ENCODE results near the gene CCDC177. TPM values are rescaled to one million over a fixed set of nuclear protein-coding genes. Genes with fewer than 3 reads are reported as not detected.

The CCDC177 gene
- not detected for total RNA-seq

DNA sequence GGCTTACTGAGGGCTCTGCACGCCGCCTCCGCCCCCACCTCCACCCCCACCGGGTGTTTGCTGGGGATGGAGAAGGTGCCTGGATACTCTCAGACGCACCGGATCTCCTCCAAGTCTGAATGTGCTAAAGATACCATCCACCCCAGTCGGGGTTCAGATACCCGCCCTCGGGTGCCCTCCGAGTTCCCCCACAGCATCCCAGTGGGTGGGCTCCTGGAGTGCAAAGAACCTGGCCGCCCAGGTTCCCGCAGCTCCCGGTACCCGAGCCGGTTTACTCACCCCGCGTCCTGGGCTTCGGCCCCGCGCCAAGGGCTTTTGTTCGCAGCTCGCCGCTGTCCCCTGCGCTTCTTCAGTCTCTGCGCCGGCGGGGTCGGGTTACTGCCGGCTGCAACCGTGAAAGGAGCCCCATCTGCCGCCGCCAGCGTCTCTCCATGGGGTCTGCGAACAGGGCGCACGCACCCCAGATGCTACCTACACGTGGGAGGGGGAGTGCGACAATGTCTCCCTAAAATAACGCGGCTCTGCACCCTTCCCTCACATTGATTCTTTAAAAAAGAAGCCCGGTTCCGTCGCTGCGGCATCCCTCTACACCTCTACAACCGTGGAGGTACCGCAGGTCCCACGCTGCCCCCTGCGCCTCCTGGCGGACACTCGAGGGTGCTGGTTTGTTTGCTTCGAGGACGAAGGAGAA lies at the start of gene CCDC177:
Gene CCDC177, minus strand, starts transcription at position 609 of the 691 bp plus-strand sequence. CDS start 1,249 bp downstream, outside the sequence.
- H3K36me3 Mint-ChIP-seq: no peaks in the 10 kb centered on the region
- H3K9me3 Mint-ChIP-seq (ENCODE audit: low read depth): no peaks in the 10 kb centered on the region
- peaks cover 85% of the 10 kb centered on the region for H3K27me3 Mint-ChIP-seq
- no peak within 1 kb of the TSS for H3K27ac Mint-ChIP-seq
- ATAC-seq: peak; percentile 76
- peak within 1 kb of the TSS; percentile 46 for H3K4me3 Mint-ChIP-seq
- peak; percentile 79 for DNase-seq
- peaks cover 13% of the 10 kb centered on the region for H3K4me1 Mint-ChIP-seq
- CTCF ChIA-PET: interaction anchor here (0.8 to 2.8 kb wide), 20 partner anchors 8 to 454 kb away, joined by 3 to 13 read pairs (median 4); no protein-coding TSS in a partner anchor

DNA sequence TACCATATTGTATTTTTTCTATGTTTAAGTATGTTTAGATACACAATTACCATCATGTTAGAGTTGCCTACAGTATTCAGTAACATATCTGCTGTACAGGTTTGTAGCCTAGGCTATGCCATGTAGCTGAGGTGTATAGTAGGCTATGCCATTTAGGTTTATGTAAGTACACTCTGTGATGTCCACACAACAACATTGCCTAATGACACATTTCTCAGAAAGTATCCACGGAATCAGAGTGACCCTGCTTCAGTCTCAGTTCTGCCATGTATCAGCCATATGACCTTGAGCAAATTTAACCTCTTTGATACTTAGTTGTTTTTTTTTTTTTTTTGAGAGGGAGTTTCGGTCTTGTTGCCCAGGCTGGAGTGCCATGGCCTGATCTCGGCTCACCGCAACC lies 49.5 kb upstream of the CCDC177 start:
- Mint-ChIP-seq H3K4me1 (peaks cover 91% of the 10 kb centered on the region), H3K4me3 (no peak overlapping the region), H3K9me3 (ENCODE audit: low read depth) (no peaks in the 10 kb centered on the region), H3K36me3 (peaks cover 17% of the 10 kb centered on the region), H3K27ac (peak overlapping the region; percentile 96), H3K27me3 (no peaks in the 10 kb centered on the region)
- no peak for ATAC-seq
- no peak for DNase-seq
- CTCF ChIA-PET: interaction anchor here (1.0 to 1.4 kb wide), 2 partner anchors 10 to 30 kb away, joined by 3 read pairs; no protein-coding TSS in a partner anchor

DNA sequence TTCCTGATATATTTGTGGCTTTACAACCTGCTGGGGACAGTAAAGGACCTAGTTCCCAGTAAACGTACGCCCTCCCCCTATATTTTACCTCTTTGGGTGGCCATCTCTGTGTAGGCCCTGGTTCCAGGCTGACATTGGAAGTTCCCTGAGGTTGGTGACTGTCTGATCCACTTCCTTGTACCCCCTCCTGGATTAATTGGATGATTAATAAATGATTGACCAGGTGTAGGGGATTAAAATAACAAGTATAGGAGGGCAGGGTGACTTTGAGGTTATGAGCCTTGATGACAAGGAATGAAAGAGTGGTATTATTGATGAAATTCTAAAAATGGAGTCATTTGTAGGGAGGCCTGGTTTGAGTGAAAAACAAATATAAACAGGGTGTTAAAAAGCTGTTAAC lies 46.3 kb upstream of the CCDC177 start:
- H3K27me3 Mint-ChIP-seq: no peaks in the 10 kb centered on the region
- no peaks in the 10 kb centered on the region for H3K9me3 Mint-ChIP-seq (ENCODE audit: low read depth)
- no peak overlapping the region for H3K4me3 Mint-ChIP-seq
- ATAC-seq: no peak
- CTCF ChIA-PET: interaction anchor here (1.1 to 1.9 kb wide), 3 partner anchors 9 to 106 kb away, joined by 3 to 6 read pairs (median 4); no protein-coding TSS in a partner anchor
- peaks cover 93% of the 10 kb centered on the region for H3K4me1 Mint-ChIP-seq
- no peak for DNase-seq
- peak overlapping the region; percentile 54 for H3K27ac Mint-ChIP-seq
- H3K36me3 Mint-ChIP-seq: peaks cover 31% of the 10 kb centered on the region

DNA sequence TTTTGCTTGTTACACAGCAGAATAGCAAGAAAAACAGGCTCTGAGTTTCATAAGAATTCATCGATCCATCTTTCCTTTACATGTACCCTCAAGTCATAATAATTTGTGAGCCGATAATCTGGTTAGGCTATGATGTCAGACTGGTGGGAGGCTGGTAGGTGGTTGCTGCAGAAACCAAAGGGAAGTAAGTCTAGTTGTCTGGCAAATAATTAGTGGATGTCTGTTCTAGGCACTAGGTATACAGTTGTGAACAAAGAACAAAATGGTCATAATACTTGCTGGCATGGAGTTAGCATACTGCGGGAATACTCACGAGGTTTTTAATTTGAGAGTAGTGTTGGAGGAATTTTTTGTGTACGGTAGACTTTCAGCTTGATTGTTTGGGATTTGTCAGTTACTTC lies 45.5 kb upstream of the CCDC177 start:
- peak; percentile 59 for DNase-seq
- Mint-ChIP-seq H3K4me3 (peak overlapping the region; percentile 22), H3K27me3 (no peaks in the 10 kb centered on the region), H3K36me3 (peaks cover 37% of the 10 kb centered on the region), H3K9me3 (ENCODE audit: low read depth) (no peaks in the 10 kb centered on the region), H3K4me1 (peaks cover 93% of the 10 kb centered on the region), H3K27ac (peak overlapping the region; percentile 82)
- CTCF ChIA-PET: interaction anchor here (1.1 kb wide), 1 partner anchor 8 kb away, joined by 3 read pairs; no protein-coding TSS in a partner anchor
- ATAC-seq: no peak

DNA sequence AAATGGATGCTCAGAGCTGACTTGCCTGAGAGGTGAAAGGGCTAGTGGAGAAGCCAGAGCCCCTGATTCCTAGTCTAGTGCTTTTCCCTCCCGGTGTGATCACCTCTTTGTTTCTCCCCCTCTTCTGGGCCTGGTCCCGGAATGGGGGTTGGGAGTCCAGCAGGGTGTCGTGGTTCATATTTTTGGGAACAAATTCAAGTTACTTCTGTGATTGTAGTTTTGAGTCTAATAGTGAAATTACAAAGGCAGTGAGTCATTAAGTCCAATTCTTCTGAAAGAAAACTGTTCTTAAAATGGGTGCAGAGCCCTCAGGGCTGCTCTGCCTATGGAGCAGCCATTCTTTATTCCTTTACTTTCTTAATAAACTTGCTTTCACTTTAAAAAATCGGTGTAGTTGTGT lies 44.3 kb upstream of the CCDC177 start:
- H3K4me1 Mint-ChIP-seq: peaks cover 93% of the 10 kb centered on the region
- CTCF ChIA-PET: interaction anchor here (0.9 to 1.0 kb wide), 2 partner anchors 11 to 108 kb away, joined by 3 to 4 read pairs; no protein-coding TSS in a partner anchor
- peak overlapping the region; percentile 99 for H3K27ac Mint-ChIP-seq
- H3K4me3 Mint-ChIP-seq: peak overlapping the region; percentile 2
- ATAC-seq (no peak), DNase-seq (no peak)
- H3K36me3 Mint-ChIP-seq: peaks cover 40% of the 10 kb centered on the region
- no peaks in the 10 kb centered on the region for H3K27me3 Mint-ChIP-seq
- H3K9me3 Mint-ChIP-seq (ENCODE audit: low read depth): no peaks in the 10 kb centered on the region

DNA sequence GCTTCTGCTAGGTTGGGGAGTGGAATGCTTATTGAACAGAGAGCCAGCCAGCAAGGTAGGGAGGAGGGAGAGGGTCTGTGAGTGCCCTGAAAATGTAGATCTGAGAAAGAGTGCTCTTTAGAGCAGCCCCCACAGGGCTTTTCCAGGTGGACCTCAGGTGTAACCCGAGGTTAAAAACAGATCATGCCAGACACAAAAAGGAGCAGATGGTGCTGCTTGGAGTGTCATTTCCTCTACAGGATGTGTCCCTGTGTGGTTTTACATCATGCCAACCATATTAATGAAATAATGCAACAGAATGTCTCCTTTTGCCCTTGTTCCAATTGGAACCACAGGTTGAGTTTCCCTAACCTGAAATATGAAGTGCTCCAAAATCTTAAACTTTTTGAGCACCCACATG lies 43.1 kb upstream of the CCDC177 start:
- CTCF ChIA-PET: interaction anchor here (1.1 kb wide), 1 partner anchor 33 kb away, joined by 3 read pairs; no protein-coding TSS in a partner anchor
- Mint-ChIP-seq H3K9me3 (ENCODE audit: low read depth) (no peaks in the 10 kb centered on the region), H3K27ac (peak overlapping the region; percentile 99), H3K27me3 (no peaks in the 10 kb centered on the region), H3K36me3 (peaks cover 46% of the 10 kb centered on the region), H3K4me1 (peaks cover 94% of the 10 kb centered on the region), H3K4me3 (no peak overlapping the region)
- ATAC-seq (no peak), DNase-seq (no peak)

DNA sequence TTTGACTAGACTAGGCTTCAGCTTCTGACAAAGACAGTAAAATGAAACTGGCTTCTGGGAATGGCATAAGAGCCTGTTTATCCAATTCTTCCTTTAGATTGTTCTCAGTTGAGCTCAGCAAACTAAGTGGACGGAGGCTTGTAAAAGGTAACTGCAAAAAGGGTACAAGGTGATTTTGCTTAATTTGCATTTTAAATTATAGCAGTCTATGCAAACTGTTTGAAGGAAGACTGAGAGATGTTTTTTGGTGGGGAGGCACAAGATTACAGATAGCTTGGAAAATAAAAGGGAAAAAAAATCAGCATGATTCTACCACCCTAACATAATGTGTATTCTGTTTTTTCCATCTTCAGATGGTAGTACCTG lies 41.7 kb upstream of the CCDC177 start:
- Mint-ChIP-seq H3K36me3 (peaks cover 50% of the 10 kb centered on the region), H3K4me3 (peak overlapping the region; percentile 96), H3K4me1 (peaks cover 83% of the 10 kb centered on the region), H3K27ac (peak overlapping the region; percentile 99), H3K27me3 (no peaks in the 10 kb centered on the region), H3K9me3 (ENCODE audit: low read depth) (no peaks in the 10 kb centered on the region)
- ATAC-seq: no peak
- no peak for DNase-seq
- CTCF ChIA-PET: interaction anchor here (1.1 kb wide), 2 partner anchors 11 to 110 kb away, joined by 3 to 4 read pairs; no protein-coding TSS in a partner anchor

DNA sequence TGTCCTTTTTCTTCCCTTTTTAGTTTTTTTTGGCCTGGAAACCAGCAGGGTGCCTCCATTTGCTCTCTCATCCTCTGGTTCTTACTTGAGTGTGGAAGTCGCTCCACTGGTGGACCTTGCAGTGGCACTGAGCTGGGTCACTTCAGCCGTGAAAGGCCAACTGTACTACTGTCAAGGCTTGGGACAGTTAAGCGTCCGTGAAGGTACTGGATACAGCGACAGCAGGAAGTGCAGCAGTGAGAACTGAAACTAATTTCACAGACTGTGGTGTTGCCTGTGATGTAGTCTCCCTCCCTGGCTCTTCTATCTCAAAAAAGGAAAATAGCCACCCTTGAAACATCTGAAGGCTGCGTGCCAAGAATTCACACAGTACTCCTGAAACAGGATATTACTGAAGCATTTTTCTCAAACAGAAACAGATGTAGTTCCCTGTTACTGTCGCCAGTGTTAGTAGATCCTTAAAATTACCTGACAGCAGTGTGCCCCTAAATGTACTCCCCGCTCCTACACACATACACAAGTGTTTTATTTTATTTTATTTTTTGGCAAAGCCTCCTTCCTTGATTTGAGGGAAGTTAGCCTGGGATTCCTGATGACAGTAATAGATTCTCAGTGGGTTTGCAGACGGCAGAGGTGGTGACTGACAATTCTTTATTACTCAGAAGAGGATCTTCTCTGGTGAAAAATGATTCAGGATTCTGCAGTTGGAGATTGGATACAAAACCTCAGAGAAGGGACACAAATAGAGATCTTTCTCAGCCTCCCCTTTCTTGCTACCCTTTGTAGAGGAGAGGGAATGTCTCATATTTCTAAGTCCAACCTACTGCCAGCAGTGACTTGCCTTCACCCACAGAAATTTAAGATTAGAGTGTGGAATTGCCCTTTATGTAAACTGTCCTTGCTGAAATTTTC lies 41.1 kb upstream of the CCDC177 start:
- H3K4me3 Mint-ChIP-seq: peak overlapping the region; percentile 96
- H3K36me3 Mint-ChIP-seq: peaks cover 47% of the 10 kb centered on the region
- H3K4me1 Mint-ChIP-seq: peaks cover 80% of the 10 kb centered on the region
- peak; percentile 75 for DNase-seq
- no peaks in the 10 kb centered on the region for H3K27me3 Mint-ChIP-seq
- peak overlapping the region; percentile 99 for H3K27ac Mint-ChIP-seq
- H3K9me3 Mint-ChIP-seq (ENCODE audit: low read depth): no peaks in the 10 kb centered on the region
- peak; percentile 63 for ATAC-seq
- CTCF ChIA-PET: interaction anchor here (1.1 to 2.0 kb wide), 5 partner anchors 10 to 111 kb away, joined by 3 to 12 read pairs (median 4); no protein-coding TSS in a partner anchor

DNA sequence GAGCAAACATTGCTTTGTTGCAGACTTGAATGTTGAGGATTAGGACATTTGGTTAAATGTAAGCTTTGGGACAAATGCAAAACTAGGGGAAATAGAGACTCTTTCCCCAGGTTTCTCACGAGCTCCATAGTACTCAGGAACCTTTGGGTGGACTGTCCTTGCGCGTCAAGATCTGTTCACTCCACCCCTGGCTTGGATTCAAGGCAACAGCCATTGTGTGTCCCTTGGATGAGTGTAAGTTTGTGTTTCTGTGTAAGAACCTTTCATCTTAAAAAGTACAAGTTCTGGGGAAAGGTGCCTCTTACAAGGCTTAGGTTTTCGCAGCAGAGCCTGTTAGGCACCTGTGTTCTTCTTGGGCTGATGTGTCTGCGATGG lies 40.4 kb upstream of the CCDC177 start:
- DNase-seq (no peak), ATAC-seq (no peak)
- Mint-ChIP-seq H3K4me1 (peaks cover 79% of the 10 kb centered on the region), H3K4me3 (peak overlapping the region; percentile 96), H3K9me3 (ENCODE audit: low read depth) (no peaks in the 10 kb centered on the region), H3K27ac (peak overlapping the region; percentile 99), H3K27me3 (no peaks in the 10 kb centered on the region), H3K36me3 (peaks cover 44% of the 10 kb centered on the region)
- CTCF ChIA-PET: interaction anchor here (1.0 to 4.8 kb wide), 7 partner anchors 8 to 112 kb away, joined by 3 to 36 read pairs (median 4); no protein-coding TSS in a partner anchor

DNA sequence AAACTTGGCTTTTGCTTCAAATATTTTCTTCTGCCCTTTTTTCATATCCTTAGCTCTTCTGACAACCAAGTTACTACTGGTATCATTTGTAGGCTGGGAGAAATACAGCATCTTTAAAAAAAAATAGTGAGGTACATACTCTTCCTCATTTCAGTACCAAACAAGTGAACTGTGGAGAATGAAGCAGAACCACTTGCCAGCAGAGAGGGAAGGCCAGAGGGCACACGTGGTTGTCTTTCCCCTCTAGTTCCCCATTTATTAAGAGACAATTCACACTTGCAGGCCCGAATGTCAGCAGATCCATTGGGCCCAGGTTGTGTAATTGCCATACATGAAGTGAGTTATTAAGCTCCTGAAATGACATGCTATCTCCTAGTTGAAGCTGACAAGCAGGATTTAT lies 39.9 kb upstream of the CCDC177 start:
- ATAC-seq: no peak
- Mint-ChIP-seq H3K36me3 (peaks cover 40% of the 10 kb centered on the region), H3K4me1 (peaks cover 79% of the 10 kb centered on the region), H3K9me3 (ENCODE audit: low read depth) (no peaks in the 10 kb centered on the region), H3K27ac (peak overlapping the region; percentile 99), H3K4me3 (peak overlapping the region; percentile 96), H3K27me3 (no peaks in the 10 kb centered on the region)
- CTCF ChIA-PET: interaction anchor here (1.0 to 4.8 kb wide), 7 partner anchors 9 to 112 kb away, joined by 3 to 36 read pairs (median 4); no protein-coding TSS in a partner anchor
- no peak for DNase-seq

DNA sequence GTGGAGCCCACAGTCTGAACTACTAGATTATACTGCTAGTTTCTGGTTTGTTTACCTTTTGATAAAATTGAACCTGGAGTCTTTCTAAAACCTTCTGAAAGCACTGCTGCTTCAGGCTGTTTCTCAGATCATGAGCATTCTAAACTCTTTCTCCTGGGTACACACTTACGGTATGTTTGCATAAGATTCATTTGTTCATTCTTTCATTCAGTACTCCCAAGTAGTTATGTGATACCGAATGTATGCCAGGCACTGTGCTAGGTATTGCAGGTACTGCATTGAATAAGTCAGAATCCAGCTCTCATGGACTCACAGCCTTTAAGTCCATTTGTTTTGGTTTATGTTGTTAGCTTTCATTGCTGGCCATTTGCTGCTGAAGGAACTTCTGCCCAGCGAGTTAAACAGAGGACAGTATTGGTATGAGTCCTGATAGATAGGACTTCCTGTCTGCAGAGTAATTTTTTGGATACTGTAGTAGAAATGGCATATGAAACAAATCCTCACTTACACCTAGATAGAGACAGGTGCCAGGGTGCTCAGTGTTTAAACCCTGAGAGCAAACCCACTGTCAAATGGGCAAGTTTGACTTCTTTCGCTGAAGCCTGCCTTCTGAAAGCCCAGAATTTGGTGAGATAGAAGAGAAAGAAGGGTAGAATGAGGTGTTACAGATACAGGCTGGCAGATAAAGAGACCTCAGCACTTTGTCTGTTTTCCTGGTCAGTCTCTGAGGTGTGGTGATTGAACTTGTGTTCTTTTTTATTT lies 38.8 kb upstream of the CCDC177 start:
- no peaks in the 10 kb centered on the region for H3K9me3 Mint-ChIP-seq (ENCODE audit: low read depth)
- peaks cover 74% of the 10 kb centered on the region for H3K4me1 Mint-ChIP-seq
- CTCF ChIA-PET: interaction anchor here (1.3 to 4.8 kb wide), 7 partner anchors 12 to 113 kb away, joined by 3 to 36 read pairs (median 5); no protein-coding TSS in a partner anchor
- peak overlapping the region; percentile 99 for H3K27ac Mint-ChIP-seq
- no peaks in the 10 kb centered on the region for H3K27me3 Mint-ChIP-seq
- peak overlapping the region; percentile 96 for H3K4me3 Mint-ChIP-seq
- DNase-seq: no peak
- ATAC-seq: no peak
- peaks cover 37% of the 10 kb centered on the region for H3K36me3 Mint-ChIP-seq

DNA sequence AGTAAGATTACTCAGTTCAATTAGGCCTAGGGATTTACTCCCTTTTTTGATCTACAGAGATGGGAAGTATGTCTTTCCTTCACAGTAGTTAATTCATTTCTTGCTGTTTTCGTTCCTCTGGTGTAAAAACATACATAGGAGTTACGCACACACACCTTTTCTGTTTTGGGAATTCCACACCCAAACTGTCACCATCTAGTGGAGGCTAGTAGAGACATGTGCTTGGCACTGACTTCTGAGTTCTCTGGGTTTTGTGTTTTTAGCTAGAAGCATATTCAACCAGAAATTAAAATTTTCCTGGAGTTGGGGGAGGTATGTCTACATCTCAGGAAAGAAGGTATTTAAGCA lies 38.1 kb upstream of the CCDC177 start:
- H3K36me3 Mint-ChIP-seq: peaks cover 35% of the 10 kb centered on the region
- no peaks in the 10 kb centered on the region for H3K27me3 Mint-ChIP-seq
- H3K27ac Mint-ChIP-seq: peak overlapping the region; percentile 99
- ATAC-seq: no peak
- CTCF ChIA-PET: interaction anchor here (0.8 to 4.8 kb wide), 13 partner anchors 8 to 155 kb away, joined by 3 to 36 read pairs (median 3); partner anchors contain the start of gene SRSF5
- no peaks in the 10 kb centered on the region for H3K9me3 Mint-ChIP-seq (ENCODE audit: low read depth)
- H3K4me3 Mint-ChIP-seq: peak overlapping the region; percentile 96
- H3K4me1 Mint-ChIP-seq: peaks cover 67% of the 10 kb centered on the region
- DNase-seq: no peak
